Bronchial epithelial cell (primary cell): ENCODE data around the gene EN2. TPM values are rescaled to one million over a fixed set of nuclear protein-coding genes. Genes with fewer than 3 reads are reported as not detected.

Experiments used
- DNase-seq: peaks from one replicate; pipeline ENCODE4 v3.0.0-alpha.2; 2010; ENCODE audit warnings: low read depth
- FAIRE-seq: peaks from 2 replicates; lab custom pipeline; 2011; peaks lifted over from hg19 to GRCh38; lab: Jason Lieb, UNC
- H3K27me3 ChIP-seq: 2 replicates; pipeline ENCODE4 v1.5.1; 2011; ENCODE audit warnings: low read length; ENCODE audit not compliant: control insufficient read depth, insufficient read depth
- H3K36me3 ChIP-seq: 2 replicates; pipeline ENCODE4 v1.5.1; 2011; ENCODE audit warnings: low read length; ENCODE audit not compliant: control insufficient read depth, insufficient read depth
- H3K4me3 ChIP-seq: 2 replicates; pipeline ENCODE4 v1.5.1; 2011; ENCODE audit warnings: mild to moderate bottlenecking, low read depth, low read length, control low read depth
- CTCF ChIP-seq: IDR thresholded peaks from 2 replicates; pipeline ENCODE4 v1.5.1; 2011; ENCODE audit warnings: mild to moderate bottlenecking, moderate library complexity, low read length, control low read depth, inconsistent platforms; ENCODE audit not compliant: insufficient read depth, severe bottlenecking
- total RNA-seq: library from RNA; depleted of rRNA; stranded (reverse); fragments of >200 nt; gene quantifications from 2 replicates; pipeline ENCODE4 v1.2.1, GENCODE V29; 2014

Gene EN2
- total RNA-seq, 1 donor from 2014 or later: not detected

GRCh38 chr7:155447603-155448002 is 10.3 kb upstream of the EN2 start:
- TF ChIP-seq CTCF: no peak
- DNase-seq (no peak), FAIRE-seq (no peak)
- peaks cover 45% of the 10 kb centered on the region for H3K27me3 ChIP-seq
- H3K36me3 ChIP-seq: no peaks in the 10 kb centered on the region
- no peak overlapping the region for H3K4me3 ChIP-seq

GRCh38 chr7:155448632-155449007 is 9.3 kb upstream of the EN2 start:
- Histone ChIP-seq H3K27me3 (peaks cover 55% of the 10 kb centered on the region), H3K4me3 (no peak overlapping the region), H3K36me3 (no peaks in the 10 kb centered on the region)
- no peak for TF ChIP-seq CTCF
- FAIRE-seq: no peak
- DNase-seq: no peak

GRCh38 chr7:155449008-155449868 is 8.7 kb upstream of the EN2 start:
- H3K36me3 ChIP-seq: no peaks in the 10 kb centered on the region
- TF ChIP-seq CTCF: no peak
- FAIRE-seq: no peak
- peaks cover 59% of the 10 kb centered on the region for H3K27me3 ChIP-seq
- no peak overlapping the region for H3K4me3 ChIP-seq
- DNase-seq: no peak

- TF ChIP-seq CTCF: no peak
- H3K36me3 ChIP-seq: no peaks in the 10 kb centered on the region
- no peak overlapping the region for H3K4me3 ChIP-seq
- no peak for FAIRE-seq
- no peak for DNase-seq
- peaks cover 66% of the 10 kb centered on the region for H3K27me3 ChIP-seq
These were observed 7.9 kb upstream of the EN2 start for GRCh38 chr7:155449869-155450557.

- no peak for FAIRE-seq
- Histone ChIP-seq H3K27me3 (peaks cover 71% of the 10 kb centered on the region), H3K4me3 (no peak overlapping the region), H3K36me3 (no peaks in the 10 kb centered on the region)
- TF ChIP-seq CTCF: no peak
- DNase-seq: no peak
These were observed 7.4 kb upstream of the EN2 start for GRCh38 chr7:155450558-155450969.
